H4 (cell line): ENCODE data around the gene GABRR1. TPM values are rescaled to one million over a fixed set of nuclear protein-coding genes. Genes with fewer than 3 reads are reported as not detected.
"Not testable (repeated sequence)": the region's sequence is repeated elsewhere in the genome, so short reads cannot be mapped to it uniquely, and the experiment has no call there.

Experiments used
- DNase-seq: peaks from one replicate; pipeline ENCODE4 v3.0.0-alpha.2; 2015; ENCODE audit warnings: low spot score
- total RNA-seq: library from RNA; depleted of rRNA; stranded (reverse); fragments of >200 nt; shearing (Covaris generic); gene quantifications from 2 replicates; pipeline ENCODE4 v1.2.3, GENCODE V29; 2014; rRNA removed

Gene GABRR1
- total RNA-seq = not detected in 2 replicates

- DNase-seq = no peak
Observed at GRCh38 chr6:89217299-89217910, at the start of gene GABRR1. Gene GABRR1, minus strand, starts transcription at chr6:89217358. Its CDS starts 36 bp downstream, at chr6:89217322.

DNA sequence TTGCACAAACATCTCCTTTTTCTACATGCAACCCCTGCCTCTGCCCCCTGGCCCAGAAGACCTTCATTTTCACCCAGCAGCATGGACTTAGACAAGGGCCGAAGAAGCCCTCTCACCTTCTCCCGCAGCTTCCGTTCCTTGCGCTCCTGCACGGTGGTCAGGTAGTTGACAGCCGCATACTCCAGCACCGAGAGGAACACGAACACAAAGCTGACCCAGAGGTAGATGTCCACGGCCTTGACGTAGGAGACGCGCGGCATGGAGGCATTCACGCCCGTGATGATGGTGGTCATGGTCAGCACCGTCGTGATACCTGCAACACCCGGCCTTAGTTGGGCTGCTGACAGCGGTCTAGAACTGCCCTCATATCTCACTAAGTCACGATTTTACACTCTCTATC lies 47.1 kb upstream of the GABRR1 start:
- DNase-seq = no peak

DNA sequence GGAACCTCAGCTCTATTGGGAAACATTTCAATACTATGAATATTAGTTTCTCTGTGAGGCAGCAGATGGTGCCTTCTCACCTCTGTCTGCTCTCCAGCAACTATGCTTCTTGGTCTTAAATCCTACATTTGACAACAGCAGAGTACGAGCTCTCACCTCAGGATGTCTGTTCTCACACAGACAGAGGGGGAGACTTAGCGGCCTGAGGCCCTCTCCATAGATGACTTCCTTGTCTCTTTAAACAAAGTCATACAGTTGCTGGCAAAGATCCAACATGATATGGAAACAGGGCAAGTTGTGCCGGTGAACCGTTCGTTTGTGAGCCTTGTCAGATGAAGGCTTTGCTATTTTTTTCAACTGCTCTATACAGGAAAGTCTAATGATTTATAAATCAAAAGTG lies 43.7 kb upstream of the GABRR1 start:
- no peak for DNase-seq

GRCh38 chr6:89260310-89260709 lies 43.2 kb upstream of the GABRR1 start:
- no peak for DNase-seq

DNA sequence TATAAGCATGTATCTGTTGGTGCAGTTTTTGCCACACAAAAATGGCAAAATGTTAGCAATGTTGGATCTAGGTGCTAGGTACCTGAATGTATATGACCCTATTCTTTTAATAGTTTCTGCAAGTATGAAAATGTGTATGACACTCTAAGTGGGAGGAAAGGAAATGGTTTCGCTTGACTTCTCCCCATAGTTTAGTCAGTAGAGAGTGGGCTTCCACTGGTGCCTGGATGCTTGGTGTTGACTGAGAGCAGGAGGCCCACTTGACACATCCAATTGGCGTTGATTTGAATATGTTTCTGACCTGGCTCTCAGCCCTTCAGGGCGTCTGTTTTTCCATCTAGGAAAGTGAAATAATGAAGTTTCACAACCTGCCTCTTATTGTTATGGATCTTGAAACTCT lies 41.8 kb upstream of the GABRR1 start:
- no peak for DNase-seq

DNA sequence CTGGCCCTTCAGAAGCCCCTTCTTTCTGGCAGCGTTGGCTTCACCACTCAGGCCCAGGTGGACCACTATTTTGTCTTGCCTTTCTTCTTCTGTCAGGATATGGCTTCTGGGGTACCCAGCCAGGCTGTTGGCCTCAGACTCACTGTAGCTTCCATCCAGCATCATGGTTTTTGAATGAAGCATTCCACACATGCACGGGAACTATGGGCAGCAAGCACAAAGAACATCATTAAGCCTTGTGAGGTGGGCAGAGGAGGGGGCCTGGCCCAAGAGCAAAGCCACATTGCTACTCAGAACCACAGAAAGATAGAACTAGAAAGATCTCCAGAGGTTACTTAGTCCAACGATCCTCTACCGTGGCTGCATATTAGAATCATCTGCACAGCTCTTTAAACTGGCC lies 40.6 kb upstream of the GABRR1 start:
- DNase-seq = no peak

GRCh38 chr6:89257346-89257745 lies 40.2 kb upstream of the GABRR1 start:
- DNase-seq = no peak

DNA sequence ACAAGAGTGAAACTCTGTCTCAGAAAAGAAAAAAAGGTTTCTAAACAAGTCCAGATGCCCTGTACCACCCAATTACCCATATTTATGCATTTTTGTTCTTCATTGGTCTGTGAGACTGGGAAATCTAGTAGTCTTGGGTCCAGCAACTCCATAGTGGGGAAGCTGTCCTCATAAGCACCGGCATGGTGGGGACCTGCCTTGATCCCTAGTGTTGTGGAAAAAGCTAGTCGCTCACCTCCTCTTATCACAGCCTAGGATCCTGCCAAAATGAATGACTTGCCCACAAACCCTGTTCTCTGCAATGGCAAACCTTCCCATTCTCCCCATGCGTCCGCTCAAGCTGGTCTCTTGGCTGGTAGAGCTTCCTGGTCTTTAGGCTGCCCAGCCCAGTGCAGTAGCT lies 38.3 kb upstream of the GABRR1 start:
- no peak for DNase-seq

- no peak for DNase-seq
Observed at GRCh38 chr6:89254569-89254968, 37.4 kb upstream of the GABRR1 start.

DNA sequence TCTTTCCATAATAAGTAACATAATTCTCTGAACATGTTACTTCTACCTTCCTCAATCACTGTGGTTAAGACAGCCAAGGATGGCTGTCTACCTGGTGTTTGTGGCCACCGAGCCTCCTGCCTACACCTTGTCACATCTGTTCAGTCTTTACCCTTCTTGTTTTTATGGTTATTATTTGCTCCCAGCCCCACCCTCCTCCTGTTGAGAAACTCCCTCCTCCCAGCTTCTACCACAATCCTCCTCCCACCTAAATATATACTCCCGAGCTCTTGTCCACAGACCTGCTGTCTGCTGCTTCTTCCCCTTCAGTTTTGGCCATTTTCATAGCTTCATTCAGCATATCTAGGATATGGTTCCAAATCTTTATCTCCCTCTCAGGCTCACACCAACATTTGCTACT lies 35.7 kb upstream of the GABRR1 start:
- DNase-seq = no peak

DNA sequence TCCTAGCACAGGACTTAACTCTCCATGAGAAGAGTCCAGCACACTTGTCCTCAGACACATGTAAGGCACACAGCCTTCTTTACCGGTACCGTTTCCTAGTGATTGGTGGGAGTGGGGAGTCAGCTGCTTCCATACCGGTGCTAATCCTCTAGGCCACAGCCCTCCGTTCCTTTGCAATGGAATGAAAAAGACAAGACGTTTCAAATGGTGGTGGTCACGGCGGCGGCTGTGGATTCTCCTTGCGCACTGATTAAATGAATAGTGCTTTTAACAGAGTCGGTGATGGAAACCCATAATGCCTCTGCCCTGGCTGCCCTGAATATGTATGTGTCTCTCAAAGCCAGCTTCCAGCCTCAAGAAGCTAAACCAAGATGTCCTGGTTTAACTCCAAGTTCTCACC lies 34.8 kb upstream of the GABRR1 start:
- DNase-seq = no peak

GRCh38 chr6:89251170-89251569 lies 34.0 kb upstream of the GABRR1 start:
- DNase-seq = no peak

GRCh38 chr6:89250239-89250638 lies 33.1 kb upstream of the GABRR1 start:
- DNase-seq = no peak

GRCh38 chr6:89244241-89244985 lies 27.3 kb upstream of the GABRR1 start:
- no peak for DNase-seq

DNA sequence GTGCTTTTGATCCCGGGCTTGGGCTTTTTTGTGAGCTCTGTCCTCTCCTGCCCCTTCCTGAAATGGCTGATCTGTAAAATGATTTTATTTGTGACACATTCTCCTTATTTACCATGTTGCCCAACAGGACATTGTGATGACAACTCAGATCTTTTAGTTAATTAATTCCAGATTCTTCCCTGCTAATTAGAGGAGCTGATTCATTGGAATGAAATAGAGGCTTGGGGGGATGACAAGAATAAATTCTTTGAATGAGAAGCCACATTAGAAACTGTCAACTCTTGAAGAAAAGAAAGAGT lies 26.1 kb upstream of the GABRR1 start:
- DNase-seq = no peak

DNA sequence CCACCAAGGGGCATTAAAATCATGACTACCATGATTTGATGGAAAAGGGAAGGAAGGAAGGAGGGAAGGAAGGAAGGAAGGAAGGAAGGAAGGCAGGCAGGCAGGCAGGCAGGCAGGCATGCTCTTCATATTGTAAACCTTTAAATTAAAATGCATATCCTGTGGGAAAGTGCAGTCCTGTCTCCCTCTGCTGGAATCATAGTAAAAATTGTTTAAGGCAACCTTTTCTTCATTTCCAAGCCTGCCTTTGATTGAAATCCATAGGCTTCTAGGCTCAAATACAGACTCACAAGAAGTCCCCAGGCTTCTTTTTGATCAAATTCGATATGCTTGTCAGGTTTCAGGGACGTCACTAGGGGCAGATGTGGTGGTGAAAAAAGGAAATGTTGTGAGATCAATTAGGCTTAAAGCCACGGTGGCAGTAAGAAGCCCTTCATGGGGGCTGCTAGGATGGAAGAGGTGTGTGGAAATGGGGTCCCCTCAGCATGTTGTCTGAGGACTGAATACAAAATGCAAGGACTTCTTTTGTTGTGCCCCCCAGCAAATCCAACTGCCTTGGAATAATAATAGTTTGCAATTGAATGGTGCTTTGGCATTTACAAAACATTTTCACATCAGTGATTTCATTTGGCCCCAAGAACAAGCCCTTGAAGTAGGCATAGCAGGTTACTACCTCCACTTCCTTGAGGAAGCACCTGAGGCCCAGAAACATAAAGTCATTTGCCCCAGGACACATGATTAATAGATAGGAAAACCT lies 25.6 kb upstream of the GABRR1 start:
- DNase-seq = peak; percentile 39

GRCh38 chr6:89239338-89239737 lies 22.2 kb upstream of the GABRR1 start:
- DNase-seq = no peak

DNA sequence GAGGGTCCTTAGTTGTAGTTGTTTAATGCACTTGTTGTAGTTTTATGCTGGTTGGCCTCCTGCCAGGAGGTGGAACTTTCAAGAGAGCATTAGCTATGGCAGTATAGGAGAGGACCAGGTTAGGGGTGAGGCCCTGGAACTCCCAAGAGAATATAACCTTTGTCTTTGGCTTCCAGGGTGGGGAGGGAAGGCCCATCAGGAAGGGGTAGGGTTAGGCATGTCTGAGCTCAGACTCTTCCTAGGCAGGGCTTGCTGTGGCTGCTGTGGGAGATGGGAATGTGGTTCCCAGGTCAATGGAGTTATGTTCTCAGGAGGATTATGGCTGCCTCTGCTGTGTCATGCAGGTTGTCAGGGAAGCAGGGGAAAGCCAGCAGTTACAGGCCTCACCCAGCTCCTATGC lies 20.0 kb upstream of the GABRR1 start:
- DNase-seq = no peak

- not testable (repeated sequence) for DNase-seq
Observed at GRCh38 chr6:89233605-89234004, 16.4 kb upstream of the GABRR1 start.

- DNase-seq = no peak
Observed at GRCh38 chr6:89222712-89223039, 5.5 kb upstream of the GABRR1 start.

DNA sequence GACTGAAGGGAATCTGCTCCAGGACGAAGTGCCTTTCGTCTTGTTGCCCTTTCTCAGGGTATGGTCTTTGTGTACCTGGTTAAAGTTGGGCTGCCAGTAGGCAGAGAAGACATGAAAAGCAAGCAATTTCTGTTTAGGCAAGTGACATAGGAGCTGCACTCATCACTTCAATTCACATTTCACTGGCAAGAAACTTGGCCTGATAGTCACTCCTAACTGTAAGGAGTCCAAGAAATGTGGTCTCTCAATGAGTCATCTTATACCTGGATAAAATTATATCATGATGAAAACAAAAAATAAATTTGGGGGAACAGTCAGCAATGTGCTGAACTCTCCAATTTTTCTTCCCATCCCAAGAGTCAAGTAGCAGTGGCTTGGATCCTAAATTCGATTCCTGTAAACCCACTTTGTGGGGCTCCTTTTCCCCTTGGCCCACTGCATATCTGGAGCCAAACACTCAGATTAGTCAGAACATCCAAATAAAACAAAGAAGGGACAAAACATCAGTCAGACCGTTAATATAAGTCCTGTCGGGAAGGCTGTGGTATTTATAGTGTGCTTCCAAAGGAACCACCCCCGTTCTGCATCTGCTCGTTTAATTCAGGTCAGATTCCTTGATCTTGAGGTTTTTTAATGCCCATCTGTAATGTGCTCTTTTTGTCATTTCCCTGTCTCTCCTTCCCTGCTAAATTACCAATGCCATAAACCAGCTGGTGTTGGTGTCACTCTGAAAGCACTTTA lies 5.0 kb upstream of the GABRR1 start:
- DNase-seq = peak; percentile 23

GRCh38 chr6:89221129-89221528 lies 4.0 kb upstream of the GABRR1 start:
- DNase-seq = no peak

GRCh38 chr6:89216411-89216810 lies 747 bp downstream of the GABRR1 start:
- no peak for DNase-seq
